ENCODE results near the gene ZNF891. TPM values are rescaled to one million over a fixed set of nuclear protein-coding genes. Genes with fewer than 3 reads are reported as not detected.

ZNF891 gene
- total and polyA plus RNA-seq, 2 of the 8 experiments (the other 6 are each of a cell fraction or from before 2014, with no cell fraction given), result 1.3 to 3.1 TPM

GRCh38 chr12:133063556-133063955 lies 66.5 kb downstream of the ZNF891 start:
- no peak overlapping the region for H3K56ac ChIP-seq (replicated peaks; ENCODE audit: insufficient read length, low read depth, low read length)
- no peak overlapping the region for H2BK120ac ChIP-seq (replicated peaks; ENCODE audit: low read depth, low read length)
- no peaks in the 10 kb centered on the region for H3K23me2 ChIP-seq (ENCODE audit: low read depth, low read length)
- no peak overlapping the region for H3K27ac ChIP-seq (ENCODE audit: low read depth, low read length)
- POLR2A ChIA-PET (ENCODE audit: partially characterized antibody), result interaction anchor here (1.3 kb wide), 1 partner anchor 12 kb away, joined by 4 read pairs; no protein-coding TSS in a partner anchor
- H3K9me3 ChIP-seq (ENCODE audit: insufficient read depth in 2 of 2, low read depth in 1 of 2, low read length in 1 of 2), result peaks cover 86 to 97% of the 10 kb centered on the region in 2 experiments
- peaks cover 0 to 24% (median 7%) of the 10 kb centered on the region in 4 experiments; a peak in 3 of 8 replicates for H3K36me3 ChIP-seq (ENCODE audit: control insufficient read depth in 2 of 4, insufficient read depth in 4 of 4, low read length in 3 of 4)
- H3K27me3 ChIP-seq (replicated peaks in 1 of 4; ENCODE audit: control insufficient read depth in 3 of 4, extremely low read depth in 1 of 4, insufficient read depth in 3 of 4, low read length in 3 of 4), result no peaks in the 10 kb centered on the region
- FAIRE-seq (no peak), DNase-seq (ENCODE audit: low read depth in 1 of 2, low spot score in 2 of 2) (no peak)
- H3K4me2 ChIP-seq (ENCODE audit: insufficient read depth in 1 of 2, low read depth in 2 of 2, low read length in 2 of 2), result no peak overlapping the region
- H4K5ac ChIP-seq (ENCODE audit: insufficient read length, low read depth, low read length), result no peak overlapping the region
- H2BK20ac ChIP-seq (ENCODE audit: low read length), result no peak overlapping the region
- H3K79me2 ChIP-seq (ENCODE audit: control insufficient read depth in 1 of 2, insufficient read depth in 2 of 2, low read length in 2 of 2), result no peaks in the 10 kb centered on the region
- no peaks in the 10 kb centered on the region for H4K20me1 ChIP-seq (replicated peaks in 1 of 2; ENCODE audit: control insufficient read depth in 1 of 2, insufficient read depth in 2 of 2, low read length in 2 of 2)
- no peak overlapping the region for H2BK15ac ChIP-seq (ENCODE audit: low read length)
- H3K9ac ChIP-seq (replicated peaks in 1 of 4; ENCODE audit: extremely low read depth in 1 of 4, low read depth in 3 of 4, low read length in 3 of 4), result no peak overlapping the region
- no peak overlapping the region for H4K91ac ChIP-seq (replicated peaks; ENCODE audit: insufficient read length, low read length)
- no peak overlapping the region for H2BK12ac ChIP-seq (ENCODE audit: low read depth, low read length)
- no peak overlapping the region for H2AK5ac ChIP-seq (ENCODE audit: low read depth, low read length)
- no peak overlapping the region for H4K8ac ChIP-seq (ENCODE audit: extremely low read depth, insufficient read depth, low read length)
- CTCF ChIA-PET (ENCODE audit: partially characterized antibody), result no interaction called here
- no peak overlapping the region for H3K14ac ChIP-seq (ENCODE audit: insufficient read length)
- H3K18ac ChIP-seq (ENCODE audit: extremely low read depth, low read length), result no peak overlapping the region
- no peak overlapping the region for H3K4ac ChIP-seq (replicated peaks; ENCODE audit: insufficient read length, low read depth, low read length)
- H2AFZ ChIP-seq (ENCODE audit: low read length), result no peak overlapping the region
- H2BK5ac ChIP-seq (ENCODE audit: low read depth, low read length), result no peak overlapping the region
- 88% methylated on average over 1 of the region's 1 CpG; no CpG with 5 or more reads in 1 of the 2 experiments for WGBS, 2 experiments (ENCODE audit: extremely low coverage in 1 of 2, insufficient coverage in 1 of 2, insufficient read length in 1 of 2, insufficient replicate concordance in 2 of 2, low coverage in 1 of 2, low lambda C conversion rate in 2 of 2, missing lambda C conversion rate in 1 of 2)
- H3K23ac ChIP-seq (ENCODE audit: insufficient read length), result no peak overlapping the region
- no peak overlapping the region for H3K4me3 ChIP-seq (ENCODE audit: extremely low read depth in 1 of 4, insufficient read depth in 2 of 4, low read depth in 3 of 4, low read length in 4 of 4)
- H3K79me1 ChIP-seq (ENCODE audit: low read depth, low read length), result no peaks in the 10 kb centered on the region
- no peaks in the 10 kb centered on the region for H3K4me1 ChIP-seq (replicated peaks in 1 of 4; ENCODE audit: control insufficient read depth in 3 of 4, insufficient read depth in 4 of 4, low read length in 3 of 4)
- TF ChIP-seq SIRT6 (IDR thresholded peaks at IDR 0.05; ENCODE audit: low read length), result no peak
- TF ChIP-seq NRF1 (IDR thresholded peaks at IDR 0.05; ENCODE audit: low read depth, low read length), result no peak
- TF ChIP-seq CHD1 (IDR thresholded peaks at IDR 0.05; ENCODE audit: low read depth, low read length), result no peak
- no peak for TF ChIP-seq YY1 (IDR thresholded peaks at IDR 0.05; ENCODE audit: low read depth, low read length)
- TF ChIP-seq FOSL1 (IDR thresholded peaks at IDR 0.05; ENCODE audit: insufficient read depth, low read depth, low read length), result no peak
